ENCODE data around the gene KAZN. TPM values are rescaled to one million over a fixed set of nuclear protein-coding genes. Genes with fewer than 3 reads are reported as not detected.

The KAZN gene
- polyA plus RNA-seq, 1 experiment, result 5.5 TPM

DNA sequence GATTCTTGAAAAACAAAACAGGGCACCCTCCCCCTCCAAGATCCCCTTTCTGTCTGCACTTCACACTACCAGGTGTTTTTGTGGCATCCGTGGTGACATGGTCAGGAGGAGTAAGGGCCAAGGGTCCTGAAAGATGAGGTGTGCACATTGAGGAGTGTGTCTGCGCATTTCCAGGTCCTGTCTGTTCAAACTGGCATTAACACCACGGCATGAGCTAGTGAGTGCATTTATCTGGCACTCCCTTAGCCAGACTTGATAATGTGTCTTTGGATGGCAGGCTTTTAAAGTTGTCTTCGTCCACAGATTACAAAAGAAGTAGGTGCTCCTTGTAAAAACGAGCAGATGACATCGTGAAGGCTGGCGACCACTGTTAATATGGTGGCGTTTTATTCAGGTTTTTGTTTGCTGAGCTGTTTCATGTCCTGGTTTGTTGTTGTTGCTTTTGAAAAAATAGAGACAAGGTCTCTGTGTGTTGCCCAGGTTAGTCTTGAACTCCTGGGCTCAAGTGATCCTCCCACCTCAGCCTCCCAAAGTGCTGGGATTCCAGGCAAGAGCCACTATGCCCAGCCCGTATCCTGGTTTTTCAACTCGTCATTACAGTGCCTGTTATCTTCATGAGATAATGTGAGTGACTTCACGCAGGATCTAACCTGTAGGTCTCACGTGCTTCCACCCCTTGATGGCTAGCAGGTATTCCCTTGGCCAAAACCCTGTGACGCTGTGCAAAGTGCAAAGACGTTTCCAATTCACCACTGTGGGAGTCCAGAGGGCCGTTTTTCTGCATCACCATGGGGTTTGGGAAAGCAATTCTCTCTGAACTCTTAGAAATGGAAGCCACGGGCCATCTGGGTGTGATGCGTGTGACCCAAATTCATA, 559.3 kb downstream of the KAZN start:
- ChIA-PET CTCF (interaction anchor here (0.5 to 9.9 kb wide), 5 partner anchors 8 to 134 kb away, joined by 3 to 127 read pairs (median 5); no protein-coding TSS in a partner anchor), POLR2A (no interaction called here)
- no peaks in the 10 kb centered on the region for H3K36me3 ChIP-seq (ENCODE audit: control insufficient read depth, insufficient read depth, low read length)
- TF ChIP-seq, protein P1, sequence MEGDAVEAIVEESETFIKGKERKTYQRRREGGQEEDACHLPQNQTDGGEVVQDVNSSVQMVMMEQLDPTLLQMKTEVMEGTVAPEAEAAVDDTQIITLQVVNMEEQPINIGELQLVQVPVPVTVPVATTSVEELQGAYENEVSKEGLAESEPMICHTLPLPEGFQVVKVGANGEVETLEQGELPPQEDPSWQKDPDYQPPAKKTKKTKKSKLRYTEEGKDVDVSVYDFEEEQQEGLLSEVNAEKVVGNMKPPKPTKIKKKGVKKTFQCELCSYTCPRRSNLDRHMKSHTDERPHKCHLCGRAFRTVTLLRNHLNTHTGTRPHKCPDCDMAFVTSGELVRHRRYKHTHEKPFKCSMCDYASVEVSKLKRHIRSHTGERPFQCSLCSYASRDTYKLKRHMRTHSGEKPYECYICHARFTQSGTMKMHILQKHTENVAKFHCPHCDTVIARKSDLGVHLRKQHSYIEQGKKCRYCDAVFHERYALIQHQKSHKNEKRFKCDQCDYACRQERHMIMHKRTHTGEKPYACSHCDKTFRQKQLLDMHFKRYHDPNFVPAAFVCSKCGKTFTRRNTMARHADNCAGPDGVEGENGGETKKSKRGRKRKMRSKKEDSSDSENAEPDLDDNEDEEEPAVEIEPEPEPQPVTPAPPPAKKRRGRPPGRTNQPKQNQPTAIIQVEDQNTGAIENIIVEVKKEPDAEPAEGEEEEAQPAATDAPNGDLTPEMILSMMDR (IDR thresholded peaks at IDR 0.05; ENCODE audit: insufficient read depth, low read depth, low read length), result no peak
- no peak for DNase-seq (ENCODE audit: low read depth)
- no peak overlapping the region for H3K4me3 ChIP-seq (ENCODE audit: low read depth, low read length)
- H3K27me3 ChIP-seq (ENCODE audit: control insufficient read depth, insufficient read depth, low read length), result peaks cover 2% of the 10 kb centered on the region

- Histone ChIP-seq H3K36me3 (ENCODE audit: control insufficient read depth, insufficient read depth, low read length) (no peaks in the 10 kb centered on the region), H3K4me3 (ENCODE audit: low read depth, low read length) (no peak overlapping the region), H3K27me3 (ENCODE audit: control insufficient read depth, insufficient read depth, low read length) (peaks cover 2% of the 10 kb centered on the region)
- ChIA-PET POLR2A (no interaction called here), CTCF (interaction anchor here (1.1 to 1.4 kb wide), 2 partner anchors 30 to 114 kb away, joined by 3 to 7 read pairs; no protein-coding TSS in a partner anchor)
- TF ChIP-seq, protein P1 (IDR thresholded peaks at IDR 0.05; ENCODE audit: insufficient read depth, low read depth, low read length), result no peak
- DNase-seq (ENCODE audit: low read depth), result peak; percentile 8
Measured at GRCh38 chr1:15158506-15159165, 560.2 kb downstream of the KAZN start.

GRCh38 chr1:15159166-15159555, 560.7 kb downstream of the KAZN start:
- ChIA-PET CTCF (interaction anchor here (1.1 to 2.0 kb wide), 3 partner anchors 8 to 113 kb away, joined by 3 to 7 read pairs (median 6); no protein-coding TSS in a partner anchor), POLR2A (no interaction called here)
- TF ChIP-seq, protein P1 (IDR thresholded peaks at IDR 0.05; ENCODE audit: insufficient read depth, low read depth, low read length), result no peak
- peaks cover 1% of the 10 kb centered on the region for H3K27me3 ChIP-seq (ENCODE audit: control insufficient read depth, insufficient read depth, low read length)
- no peak overlapping the region for H3K4me3 ChIP-seq (ENCODE audit: low read depth, low read length)
- no peaks in the 10 kb centered on the region for H3K36me3 ChIP-seq (ENCODE audit: control insufficient read depth, insufficient read depth, low read length)
- no peak for DNase-seq (ENCODE audit: low read depth)

- CTCF ChIA-PET, result interaction anchor here (0.5 to 2.0 kb wide), 5 partner anchors 8 to 686 kb away, joined by 3 to 6 read pairs (median 4); no protein-coding TSS in a partner anchor
- TF ChIP-seq, protein P1 (IDR thresholded peaks at IDR 0.05; ENCODE audit: insufficient read depth, low read depth, low read length), result no peak
- no peak for DNase-seq (ENCODE audit: low read depth)
- Histone ChIP-seq H3K36me3 (ENCODE audit: control insufficient read depth, insufficient read depth, low read length) (no peaks in the 10 kb centered on the region), H3K4me3 (ENCODE audit: low read depth, low read length) (no peak overlapping the region), H3K27me3 (ENCODE audit: control insufficient read depth, insufficient read depth, low read length) (no peaks in the 10 kb centered on the region)
- POLR2A ChIA-PET, result no interaction called here
Measured at GRCh38 chr1:15160626-15161025, 562.1 kb downstream of the KAZN start.

- Histone ChIP-seq H3K36me3 (ENCODE audit: control insufficient read depth, insufficient read depth, low read length) (no peaks in the 10 kb centered on the region), H3K4me3 (ENCODE audit: low read depth, low read length) (no peak overlapping the region), H3K27me3 (ENCODE audit: control insufficient read depth, insufficient read depth, low read length) (no peaks in the 10 kb centered on the region)
- TF ChIP-seq, protein P1 (IDR thresholded peaks at IDR 0.05; ENCODE audit: insufficient read depth, low read depth, low read length), result no peak
- POLR2A ChIA-PET, result no interaction called here
- CTCF ChIA-PET, result interaction anchor here (1.0 kb wide), 1 partner anchor 11 kb away, joined by 3 read pairs; no protein-coding TSS in a partner anchor
- DNase-seq (ENCODE audit: low read depth), result no peak
Measured at GRCh38 chr1:15167386-15167785, 568.9 kb downstream of the KAZN start.

Measured in BJ (cell line).